Mucosa of rectum (tissue), 2 donors: ENCODE data around the gene LIMS3.
"Not testable (repeated sequence)": the region's sequence is repeated elsewhere in the genome, so short reads cannot be mapped to it uniquely, and the experiment has no call there.

Experiments
- H3K27ac ChIP-seq, 2 donors: one replicate each; pipeline ENCODE4 v1.7.0; 2013; ENCODE audit warnings: inconsistent platforms in 2 of 2, low read depth in 2 of 2, low read length in 2 of 2
- H3K27me3 ChIP-seq, 2 donors: one replicate each; pipeline ENCODE4 v1.7.0; 2013; ENCODE audit warnings: low read length in 2 of 2; ENCODE audit not compliant: control insufficient read depth in 2 of 2, insufficient read depth in 2 of 2
- H3K36me3 ChIP-seq, 2 donors: one replicate each; pipeline ENCODE4 v1.7.0; 2013; ENCODE audit warnings: low read length in 2 of 2; ENCODE audit not compliant: control insufficient read depth in 2 of 2, insufficient read depth in 2 of 2
- H3K4me1 ChIP-seq, 2 donors: one replicate each; pipeline ENCODE4 v1.7.0; 2013; ENCODE audit warnings: low read length in 2 of 2, mild to moderate bottlenecking in 1 of 2; ENCODE audit not compliant: control insufficient read depth in 2 of 2, insufficient read depth in 2 of 2
- H3K4me3 ChIP-seq, 2 donors: one replicate each; pipeline ENCODE4 v1.7.0; 2013; ENCODE audit warnings: low read length in 2 of 2
- H3K9ac ChIP-seq, 2 donors: one replicate each; pipeline ENCODE4 v1.7.0; 2013; ENCODE audit warnings: low read length in 2 of 2, low read depth in 1 of 2, mild to moderate bottlenecking in 1 of 2
- H3K9me3 ChIP-seq, 2 donors: one replicate each; pipeline ENCODE4 v1.7.0; 2013; ENCODE audit warnings: low read length in 2 of 2; ENCODE audit not compliant: control insufficient read depth in 2 of 2
- donor health status: healthy.
- donor health status: Normal muscosa, but diverticular disease.

Gene LIMS3

GRCh38 chr2:109898462-109899336 is at the start of gene LIMS3:
TSS of gene LIMS3 (plus strand) at chr2:109898688. CDS start at chr2:109898729, 41 bp downstream.
- not testable (repeated sequence) for H3K9ac ChIP-seq, H3K36me3 ChIP-seq, H3K9me3 ChIP-seq, H3K4me3 ChIP-seq, H3K4me1 ChIP-seq, H3K27me3 ChIP-seq, H3K27ac ChIP-seq

- H3K9ac ChIP-seq, H3K9me3 ChIP-seq, H3K4me1 ChIP-seq, H3K36me3 ChIP-seq, H3K27ac ChIP-seq, H3K4me3 ChIP-seq, H3K27me3 ChIP-seq: not testable (repeated sequence)
Measured at GRCh38 chr2:109871129-109871751, 27.2 kb upstream of the LIMS3 start.

- not testable (repeated sequence) for H3K4me3 ChIP-seq, H3K27ac ChIP-seq, H3K27me3 ChIP-seq, H3K9me3 ChIP-seq, H3K9ac ChIP-seq, H3K36me3 ChIP-seq, H3K4me1 ChIP-seq
Measured at GRCh38 chr2:109876625-109877024, 21.9 kb upstream of the LIMS3 start.

- not testable (repeated sequence) for H3K9ac ChIP-seq, H3K9me3 ChIP-seq, H3K36me3 ChIP-seq, H3K27me3 ChIP-seq, H3K27ac ChIP-seq, H3K4me3 ChIP-seq, H3K4me1 ChIP-seq
Measured at GRCh38 chr2:109882112-109882511, 16.4 kb upstream of the LIMS3 start.

GRCh38 chr2:109888414-109888813 is 10.1 kb upstream of the LIMS3 start:
- H3K27me3 ChIP-seq, H3K36me3 ChIP-seq, H3K9ac ChIP-seq, H3K4me1 ChIP-seq, H3K4me3 ChIP-seq, H3K27ac ChIP-seq, H3K9me3 ChIP-seq: not testable (repeated sequence)

- H3K9ac ChIP-seq, H3K9me3 ChIP-seq, H3K4me3 ChIP-seq, H3K36me3 ChIP-seq, H3K27ac ChIP-seq, H3K27me3 ChIP-seq, H3K4me1 ChIP-seq: not testable (repeated sequence)
Measured at GRCh38 chr2:109889909-109890308, 8.6 kb upstream of the LIMS3 start.

- H3K27ac ChIP-seq, H3K9ac ChIP-seq, H3K4me1 ChIP-seq: not testable (repeated sequence)
Measured at GRCh38 chr2:109891024-109891423, 7.5 kb upstream of the LIMS3 start.

GRCh38 chr2:109893736-109894135 is 4.8 kb upstream of the LIMS3 start:
- not testable (repeated sequence) for H3K4me3 ChIP-seq, H3K27me3 ChIP-seq, H3K36me3 ChIP-seq, H3K27ac ChIP-seq, H3K9me3 ChIP-seq, H3K4me1 ChIP-seq, H3K9ac ChIP-seq

More at GRCh38 chr2:109891024-109891423, 7.5 kb upstream of the LIMS3 start:
- not testable (repeated sequence) for H3K4me3 ChIP-seq, H3K9me3 ChIP-seq, H3K36me3 ChIP-seq, H3K27me3 ChIP-seq

- H3K9me3 ChIP-seq, H3K27me3 ChIP-seq, H3K9ac ChIP-seq, H3K4me1 ChIP-seq, H3K27ac ChIP-seq, H3K36me3 ChIP-seq, H3K4me3 ChIP-seq: not testable (repeated sequence)
Measured at GRCh38 chr2:109894141-109894540, 4.3 kb upstream of the LIMS3 start.

- not testable (repeated sequence) for H3K9ac ChIP-seq, H3K4me3 ChIP-seq, H3K4me1 ChIP-seq, H3K27me3 ChIP-seq, H3K36me3 ChIP-seq, H3K9me3 ChIP-seq, H3K27ac ChIP-seq
Measured at GRCh38 chr2:109895090-109895869, 3.2 kb upstream of the LIMS3 start.
